D721Med (cell line): ENCODE data around the gene MSH4.

Experiments
- DNase-seq: peaks from one replicate; pipeline ENCODE4 v3.0.0; 2011; ENCODE audit warnings: low spot score; ENCODE audit not compliant: insufficient read length
- FAIRE-seq: peaks from 2 replicates; lab custom pipeline; 2011; peaks lifted over from hg19 to GRCh38; lab: Jason Lieb, UNC
- CTCF ChIP-seq: IDR thresholded peaks from 2 replicates; pipeline ENCODE4 v1.5.1; 2012; ENCODE audit warnings: mild to moderate bottlenecking, control low read depth; ENCODE audit not compliant: insufficient read depth; ENCODE audit errors: missing control alignments

The MSH4 gene

GRCh38 chr1:75953461-75953860, 156.8 kb downstream of the MSH4 start:
- DNase-seq = no peak
- no peak for FAIRE-seq
- no peak for TF ChIP-seq CTCF

- no peak for FAIRE-seq
- DNase-seq = no peak
- TF ChIP-seq CTCF = no peak
Measured at GRCh38 chr1:75954586-75954985, 157.9 kb downstream of the MSH4 start.
